Measurements from ENCODE around the gene TJP3.
"Not testable (repeated sequence)": the region's sequence is repeated elsewhere in the genome, so short reads cannot be mapped to it uniquely, and the experiment has no call there.

Gene TJP3

DNA sequence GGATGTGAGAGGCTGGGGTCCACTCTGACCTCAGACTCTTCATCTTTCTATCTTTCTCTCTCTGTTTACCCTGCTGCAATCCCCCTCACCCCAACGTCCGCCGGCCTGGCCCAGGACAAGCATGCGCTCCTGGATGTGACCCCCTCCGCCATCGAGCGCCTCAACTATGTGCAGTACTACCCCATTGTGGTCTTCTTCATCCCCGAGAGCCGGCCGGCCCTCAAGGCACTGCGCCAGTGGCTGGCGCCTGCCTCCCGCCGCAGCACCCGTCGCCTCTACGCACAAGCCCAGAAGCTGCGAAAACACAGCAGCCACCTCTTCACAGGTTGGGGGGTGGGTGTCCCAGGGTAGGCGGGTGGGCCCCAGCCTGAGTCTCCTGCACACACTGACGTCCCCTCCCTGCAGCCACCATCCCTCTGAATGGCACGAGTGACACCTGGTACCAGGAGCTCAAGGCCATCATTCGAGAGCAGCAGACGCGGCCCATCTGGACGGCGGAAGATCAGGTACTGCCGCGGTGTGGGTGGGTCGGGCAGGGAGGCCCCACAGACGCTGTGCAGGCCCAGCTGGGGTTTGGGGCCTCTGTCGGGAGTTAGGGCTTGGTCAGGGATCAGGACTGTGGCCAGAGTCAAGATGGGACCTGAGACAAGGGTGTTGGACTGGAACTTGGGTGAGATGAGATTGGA lies 38.3 kb downstream of the TJP3 start:
- no peak for DNase-seq

DNA sequence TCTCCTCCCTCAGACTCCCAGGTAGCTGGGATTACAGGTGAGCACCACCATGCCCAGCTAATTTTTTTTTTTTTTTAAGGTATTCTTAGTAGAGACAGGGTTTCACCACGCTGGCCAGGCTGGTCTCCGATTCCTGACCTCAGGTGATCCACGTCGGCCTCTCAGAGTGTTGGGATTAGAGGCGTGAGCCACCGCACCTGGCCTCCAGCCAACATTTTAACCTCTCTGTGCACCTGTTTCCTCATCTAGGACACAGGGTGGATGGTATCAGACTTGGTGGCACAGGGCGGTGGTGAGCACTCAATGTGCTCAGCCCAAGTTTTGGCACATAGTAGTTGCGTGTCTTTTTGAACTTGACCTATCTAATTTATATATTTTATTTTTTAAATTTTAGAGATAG lies 40.8 kb downstream of the TJP3 start:
- no peak for DNase-seq

DNA sequence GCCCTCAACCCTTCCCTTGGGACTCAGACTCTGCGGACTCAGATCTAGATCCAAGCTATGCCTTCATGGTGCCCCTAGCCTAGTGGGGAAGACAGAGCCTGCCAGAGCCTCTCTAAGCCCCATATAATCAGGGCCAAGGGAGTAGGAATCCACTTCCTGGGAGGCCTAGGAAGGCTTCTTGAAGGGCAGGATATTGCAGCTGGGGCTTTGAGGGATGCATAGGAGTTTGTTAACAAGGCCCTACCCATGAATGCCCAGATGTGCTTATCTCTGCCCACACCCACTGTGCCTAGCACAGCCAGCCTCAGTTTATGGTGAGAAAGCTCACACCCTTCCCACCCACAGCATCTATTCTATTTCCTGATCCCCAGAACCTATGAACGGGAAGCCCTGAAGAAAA lies 42.0 kb downstream of the TJP3 start:
- no peak for DNase-seq

DNA sequence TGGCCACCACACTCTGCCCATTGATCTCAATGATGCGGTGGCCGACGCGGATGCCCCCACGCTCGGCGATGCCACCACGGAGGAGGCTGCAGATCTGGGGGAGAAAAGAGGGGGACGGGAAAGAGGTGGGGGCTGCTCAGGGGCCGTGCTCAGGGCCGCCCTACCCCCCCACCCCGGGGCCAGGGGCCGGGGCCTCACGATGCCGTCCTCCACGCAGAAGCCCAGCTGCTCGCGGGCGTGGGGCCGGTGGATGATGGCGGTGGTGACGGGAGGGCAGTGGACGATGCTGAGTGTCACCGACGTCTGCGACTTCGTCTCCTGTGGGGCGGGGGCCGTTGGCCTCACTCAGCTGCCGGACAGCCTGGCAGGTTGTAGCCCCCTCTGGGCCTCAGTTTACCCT lies 43.1 kb downstream of the TJP3 start:
- DNase-seq, result no peak

DNA sequence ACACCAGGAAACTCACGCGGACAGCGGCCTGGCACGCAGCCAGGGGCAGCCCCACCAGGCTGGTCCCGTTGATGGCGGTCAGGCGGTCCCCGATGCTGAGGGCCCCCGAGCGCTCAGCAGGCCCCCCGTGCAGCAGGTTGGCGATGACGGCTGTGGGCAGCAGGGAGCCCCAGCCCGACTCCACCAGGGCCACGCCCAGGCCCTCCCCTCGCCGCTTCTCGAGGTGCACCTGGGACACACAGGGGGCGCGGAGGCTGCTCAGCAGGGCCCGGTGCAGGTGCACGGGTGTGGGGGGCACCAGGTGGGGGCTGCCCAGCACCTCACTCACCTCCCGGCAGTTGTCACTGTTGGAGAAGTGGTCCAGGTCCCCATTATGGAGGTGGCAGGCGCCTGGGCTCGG lies 44.3 kb downstream of the TJP3 start:
- no peak for DNase-seq

DNA sequence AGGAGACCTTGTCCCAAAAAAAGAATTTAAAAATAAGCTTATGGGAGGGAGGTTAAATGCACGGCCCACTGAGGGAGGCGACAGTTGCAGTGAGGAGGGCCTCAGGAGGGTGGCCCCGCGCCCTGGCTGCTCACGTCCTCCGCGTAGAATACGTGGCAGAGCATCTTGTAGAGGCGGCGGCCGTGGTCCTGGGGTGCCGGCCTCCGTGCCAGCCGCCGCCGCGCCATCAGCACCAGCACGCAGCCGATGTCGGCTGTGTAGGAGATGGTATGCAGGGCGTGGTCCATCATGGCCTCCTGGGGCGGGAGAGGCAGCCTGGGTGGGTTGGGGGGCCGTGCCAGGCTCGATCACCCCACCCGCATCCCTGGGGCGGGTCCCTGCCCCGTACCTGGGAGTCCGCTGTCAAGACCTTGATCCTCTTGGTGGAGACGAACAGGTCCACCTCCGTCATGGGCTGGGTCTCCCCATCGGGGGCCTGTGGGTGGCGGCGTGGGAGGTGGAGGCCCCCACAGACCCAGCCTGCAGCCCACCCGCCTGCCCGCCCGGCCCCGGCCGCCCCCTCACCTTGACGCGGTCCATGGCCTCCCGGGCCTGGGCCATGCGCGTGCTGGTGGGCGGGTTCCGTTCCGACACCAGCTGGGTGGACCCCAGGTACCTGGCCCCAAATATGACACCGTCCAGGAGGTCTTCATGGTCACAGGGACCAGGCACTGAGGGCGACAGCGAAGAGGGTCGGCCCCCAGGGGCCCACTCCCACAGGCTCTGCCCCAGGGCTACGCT lies 45.6 kb downstream of the TJP3 start:
- DNase-seq, result no peak

DNA sequence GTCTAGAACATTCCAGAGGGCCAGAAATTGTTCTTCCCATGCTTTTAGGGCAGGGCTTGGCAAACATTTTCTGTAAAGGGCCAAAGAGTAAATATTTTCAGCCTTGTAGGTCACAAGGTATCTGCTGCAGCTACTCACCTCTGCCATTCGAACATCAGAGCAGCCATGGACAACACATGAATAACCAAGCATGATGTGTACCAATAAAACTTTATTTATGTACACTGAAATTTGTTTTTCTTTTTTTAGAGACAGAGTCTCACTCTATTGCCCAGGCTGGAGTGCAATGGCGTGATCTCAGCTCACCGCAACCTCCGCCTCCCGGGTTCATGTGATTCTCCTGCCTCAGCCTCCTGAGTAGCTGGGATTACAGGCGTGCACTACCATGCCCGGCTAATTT lies 49.5 kb downstream of the TJP3 start:
- not testable (repeated sequence) for DNase-seq

DNA sequence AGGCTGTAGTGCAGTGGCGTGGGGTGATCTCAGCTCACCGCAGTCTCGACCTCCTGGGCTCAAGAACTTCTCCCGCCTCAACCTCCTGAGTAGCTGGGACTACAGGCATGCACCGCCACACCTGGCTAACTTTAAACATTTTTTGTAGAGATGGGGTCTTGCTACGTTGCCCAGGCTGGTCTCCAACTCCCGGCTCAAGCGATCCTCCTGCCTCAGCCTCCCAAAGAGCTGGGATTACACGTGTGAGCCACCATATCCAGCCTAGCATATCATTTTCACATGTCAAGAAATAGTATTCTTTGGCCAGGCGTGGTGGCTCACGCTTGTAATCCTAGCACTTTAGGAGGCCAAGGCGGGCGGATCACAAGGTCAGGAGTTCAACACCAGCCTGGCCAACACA lies 50.1 kb downstream of the TJP3 start:
- DNase-seq, result not testable (repeated sequence)

DNA sequence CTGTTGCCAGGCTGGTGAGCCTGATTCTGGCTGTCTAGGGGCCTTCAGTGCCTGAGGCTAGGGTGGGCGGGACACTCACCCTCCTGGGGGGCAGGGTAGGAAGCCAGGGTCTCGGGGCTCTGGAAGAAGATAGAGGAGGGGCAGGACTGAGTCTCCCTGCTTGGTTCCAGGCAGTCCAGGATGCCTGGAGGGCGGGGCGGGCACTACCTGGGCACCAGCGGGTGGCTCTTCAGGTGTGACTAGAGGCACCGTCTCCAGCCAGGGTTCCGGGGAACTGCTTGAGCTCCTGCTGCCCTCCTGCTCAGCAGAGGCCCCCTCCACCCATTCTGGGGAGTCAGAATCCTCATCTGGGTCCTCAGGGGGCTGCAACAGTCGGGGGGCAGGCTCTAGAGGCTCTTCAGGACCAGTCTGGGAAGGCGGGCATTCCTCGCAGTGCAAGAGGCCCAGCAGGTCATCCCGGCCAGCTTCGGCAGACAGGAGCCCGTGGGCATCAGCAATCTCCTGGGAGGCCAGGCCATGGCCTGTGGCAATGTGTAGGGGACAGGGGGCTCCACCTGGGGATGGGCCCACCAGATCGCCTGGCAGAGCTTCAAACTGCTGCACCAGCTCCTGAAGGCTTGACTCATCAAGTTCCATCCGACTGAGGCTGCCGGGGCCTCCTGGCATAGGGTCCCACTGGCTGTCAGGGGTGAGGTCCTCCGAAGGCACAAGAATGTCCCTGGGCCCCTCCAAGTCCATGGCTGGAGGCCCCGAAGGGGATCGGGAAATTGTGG lies 51.5 kb downstream of the TJP3 start:
- DNase-seq, result no peak

DNA sequence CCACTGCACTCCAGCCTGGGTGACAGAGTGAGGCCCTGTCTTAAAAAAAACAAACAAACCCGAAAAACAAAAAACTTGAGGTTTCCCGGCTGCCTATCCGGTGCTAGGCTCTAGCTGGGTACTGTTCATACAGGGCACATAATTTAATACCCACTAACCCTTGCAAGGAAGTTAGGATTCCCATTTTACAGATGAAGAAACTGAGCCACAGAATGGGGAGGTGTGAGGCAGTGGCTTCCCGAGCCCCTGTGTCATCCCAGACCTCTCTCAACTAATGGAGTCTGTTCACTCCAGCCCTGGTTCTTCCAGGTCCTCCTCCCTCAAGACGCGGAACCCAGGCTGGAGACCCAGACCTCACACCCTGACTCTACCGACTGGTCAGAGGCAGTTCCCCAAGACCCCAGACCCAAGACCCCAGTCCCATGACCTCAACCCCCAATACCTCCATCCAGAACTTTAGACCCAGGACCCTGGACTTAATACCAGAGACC lies 52.7 kb downstream of the TJP3 start:
- DNase-seq, result peak; percentile 59

DNA sequence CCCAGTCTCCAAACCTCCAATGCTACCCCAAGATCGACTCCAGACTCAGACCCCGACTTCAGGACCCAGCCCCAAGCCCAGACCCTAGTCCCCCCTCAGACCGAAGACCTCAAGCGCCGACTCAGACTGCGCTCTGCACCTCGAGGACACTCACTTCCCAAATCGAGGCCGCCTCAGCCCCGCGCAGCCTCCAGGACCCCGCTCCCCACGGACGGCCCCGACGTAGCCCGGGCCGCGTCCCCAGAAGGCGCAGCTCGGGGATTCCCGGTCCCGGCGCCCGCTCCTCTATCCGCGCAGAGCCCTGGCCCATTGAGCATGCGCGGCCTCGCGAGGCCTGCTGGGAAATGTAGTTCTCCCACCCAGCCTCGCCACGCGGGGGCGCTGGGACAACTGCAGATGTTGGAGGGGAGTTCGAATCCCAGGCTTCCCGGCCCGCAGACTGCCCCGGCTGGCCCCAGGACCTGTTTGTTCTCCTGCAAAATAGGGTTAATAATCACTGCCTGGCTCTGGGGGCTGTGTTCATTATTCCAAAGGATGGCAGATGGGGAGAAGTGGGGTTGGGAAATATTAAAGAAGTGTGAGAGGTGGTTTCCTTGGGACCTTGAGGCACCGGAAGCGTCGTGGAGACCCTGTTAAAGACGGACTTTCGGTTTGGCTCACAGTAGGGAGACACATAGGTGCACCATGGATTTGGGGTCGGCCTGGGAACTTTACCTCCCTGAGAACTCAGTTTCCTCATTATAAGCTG lies 53.4 kb downstream of the TJP3 start, which contains the start of gene APBA3:
TSS of gene APBA3 (minus strand) at position 311 of the 748 bp plus-strand sequence. CDS start 1,428 bp downstream, outside the sequence.
- peak; percentile 97 for DNase-seq

DNA sequence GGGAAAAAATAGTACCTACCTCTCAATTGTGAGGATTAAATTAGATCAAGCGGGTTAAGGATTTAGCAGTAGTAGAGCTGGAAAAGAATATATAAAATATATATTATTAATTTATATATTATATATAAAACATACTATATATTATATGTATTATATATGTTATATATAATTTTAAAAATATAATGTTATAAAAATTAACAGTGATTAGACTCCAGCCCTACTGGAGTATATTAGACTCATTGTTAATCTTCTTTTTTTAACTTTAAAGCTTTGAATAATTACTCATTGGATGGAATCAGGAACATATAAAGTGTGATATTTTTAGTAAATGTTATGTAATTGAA lies 53.9 kb downstream of the TJP3 start:
- DNase-seq, result no peak

DNA sequence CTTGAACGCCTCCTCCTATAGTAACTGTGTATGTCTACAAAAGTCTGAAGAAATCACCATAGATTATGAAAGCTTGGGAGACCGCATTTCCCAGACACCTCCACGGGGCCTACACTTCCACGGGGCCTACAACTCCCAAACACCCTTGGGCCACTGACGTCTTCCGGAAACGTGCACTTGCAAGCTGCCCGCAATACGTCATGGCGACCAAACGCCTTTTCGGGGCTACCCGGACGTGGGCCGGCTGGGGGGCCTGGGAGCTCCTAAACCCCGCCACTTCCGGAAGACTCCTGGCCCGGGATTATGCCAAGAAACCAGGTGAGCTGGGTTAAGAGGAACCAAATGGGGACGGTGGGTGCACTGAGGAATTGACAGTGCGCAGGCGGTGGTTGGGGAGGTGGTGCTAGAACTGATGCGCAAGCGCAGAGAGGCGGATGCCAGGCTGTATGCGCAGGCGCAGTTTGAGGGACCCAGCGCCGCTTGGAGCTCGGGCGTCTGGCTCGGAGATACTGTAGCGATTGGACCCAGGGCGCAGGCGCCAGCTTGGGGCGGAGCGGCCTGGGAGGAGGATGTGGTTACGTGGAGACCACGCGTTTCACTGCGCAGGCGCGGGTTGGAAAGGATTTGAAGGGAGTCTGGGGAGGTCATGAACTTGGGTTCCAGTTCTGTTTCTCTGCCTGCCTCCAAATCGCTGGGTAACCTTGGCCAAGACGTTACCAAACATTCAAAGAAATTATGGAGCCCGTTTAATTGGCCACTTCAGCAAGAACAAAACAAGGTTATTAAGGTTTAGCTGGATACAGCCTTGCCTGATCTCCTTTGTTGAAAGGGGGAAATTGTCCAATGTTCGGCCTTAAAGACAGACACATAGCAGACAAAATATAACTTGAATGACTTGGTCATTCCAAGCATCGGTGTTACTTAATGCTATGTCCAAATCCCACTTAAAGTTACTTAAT lies 54.6 kb downstream of the TJP3 start, which contains the start of gene MRPL54:
TSS of gene MRPL54 (plus strand) at position 182 of the 959 bp plus-strand sequence. CDS start at position 201, 19 bp downstream.
- peak; percentile 99 for DNase-seq

DNA sequence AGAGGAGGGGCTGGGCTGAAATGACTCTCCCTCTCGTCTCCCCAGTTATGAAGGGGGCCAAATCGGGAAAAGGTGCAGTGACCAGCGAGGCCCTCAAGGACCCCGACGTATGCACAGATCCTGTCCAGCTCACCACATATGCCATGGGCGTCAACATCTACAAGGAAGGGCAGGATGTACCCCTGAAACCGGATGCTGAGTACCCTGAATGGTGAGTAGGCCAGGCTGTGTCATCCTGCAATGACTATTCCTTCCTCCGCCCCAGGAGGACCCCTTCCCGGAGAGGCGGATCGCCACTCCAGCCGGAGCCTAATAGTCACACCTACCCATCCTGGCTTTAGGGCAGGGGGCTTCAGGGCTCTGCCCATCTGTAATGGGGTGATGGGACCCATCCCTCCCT lies 56.9 kb downstream of the TJP3 start:
- no peak for DNase-seq

DNA sequence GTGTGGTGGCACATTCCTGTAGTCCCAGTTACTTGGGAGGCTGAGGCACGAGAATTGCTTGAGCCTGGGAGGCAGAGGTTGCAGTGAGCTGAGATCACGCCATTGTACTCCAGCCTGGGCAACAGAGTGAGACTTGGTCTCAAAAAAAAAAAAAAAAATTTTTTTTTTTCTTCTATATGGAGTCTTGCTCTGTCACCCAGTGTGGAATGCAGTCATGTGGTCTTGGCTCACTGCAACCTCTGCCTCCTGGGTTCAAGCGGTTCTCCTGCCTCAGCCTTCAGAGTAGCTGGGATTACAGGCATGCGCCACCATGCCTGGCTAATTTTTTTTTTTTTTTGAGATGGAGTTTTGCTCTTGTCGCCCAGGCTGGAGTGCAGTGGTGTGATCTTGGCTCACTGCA lies 57.6 kb downstream of the TJP3 start:
- DNase-seq, result not testable (repeated sequence)

DNA sequence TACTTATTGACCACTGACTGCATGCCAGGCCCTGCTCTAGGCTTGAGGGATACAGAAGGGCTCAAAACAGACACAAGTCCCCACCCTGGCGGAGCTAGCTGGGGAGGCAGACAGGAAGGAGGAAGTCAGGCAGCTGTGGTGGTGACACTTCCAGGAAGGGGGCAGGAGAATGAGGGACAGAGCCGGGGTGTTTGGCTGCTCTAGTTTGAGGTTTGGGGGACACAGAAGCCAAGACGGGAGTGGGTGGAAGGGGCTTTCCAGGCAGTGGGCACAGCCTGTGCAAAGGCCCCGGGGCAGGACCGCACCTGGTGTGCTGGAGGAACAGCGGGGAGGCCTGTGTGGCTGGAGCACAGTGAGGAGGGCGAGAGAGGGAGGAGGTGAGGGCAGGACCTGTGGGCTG lies 58.3 kb downstream of the TJP3 start:
- DNase-seq, result peak; percentile 39

DNA sequence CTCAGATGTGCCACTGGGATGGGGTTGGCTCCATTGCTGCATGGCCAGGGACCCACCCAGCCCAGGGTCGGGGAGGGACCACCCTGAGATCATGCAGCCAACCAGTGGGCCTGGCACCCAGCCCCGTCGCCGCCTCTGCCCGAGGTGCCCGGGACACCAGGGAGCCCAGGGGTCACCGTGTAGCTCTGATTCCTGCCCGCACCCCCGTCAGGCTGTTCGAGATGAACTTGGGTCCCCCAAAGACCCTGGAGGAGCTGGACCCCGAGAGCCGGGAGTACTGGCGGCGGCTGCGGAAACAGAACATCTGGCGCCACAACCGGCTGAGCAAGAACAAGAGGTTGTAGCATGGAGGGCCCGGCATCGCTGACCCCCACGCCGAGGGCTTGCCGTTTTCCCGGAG lies 58.9 kb downstream of the TJP3 start:
- no peak for DNase-seq

DNA sequence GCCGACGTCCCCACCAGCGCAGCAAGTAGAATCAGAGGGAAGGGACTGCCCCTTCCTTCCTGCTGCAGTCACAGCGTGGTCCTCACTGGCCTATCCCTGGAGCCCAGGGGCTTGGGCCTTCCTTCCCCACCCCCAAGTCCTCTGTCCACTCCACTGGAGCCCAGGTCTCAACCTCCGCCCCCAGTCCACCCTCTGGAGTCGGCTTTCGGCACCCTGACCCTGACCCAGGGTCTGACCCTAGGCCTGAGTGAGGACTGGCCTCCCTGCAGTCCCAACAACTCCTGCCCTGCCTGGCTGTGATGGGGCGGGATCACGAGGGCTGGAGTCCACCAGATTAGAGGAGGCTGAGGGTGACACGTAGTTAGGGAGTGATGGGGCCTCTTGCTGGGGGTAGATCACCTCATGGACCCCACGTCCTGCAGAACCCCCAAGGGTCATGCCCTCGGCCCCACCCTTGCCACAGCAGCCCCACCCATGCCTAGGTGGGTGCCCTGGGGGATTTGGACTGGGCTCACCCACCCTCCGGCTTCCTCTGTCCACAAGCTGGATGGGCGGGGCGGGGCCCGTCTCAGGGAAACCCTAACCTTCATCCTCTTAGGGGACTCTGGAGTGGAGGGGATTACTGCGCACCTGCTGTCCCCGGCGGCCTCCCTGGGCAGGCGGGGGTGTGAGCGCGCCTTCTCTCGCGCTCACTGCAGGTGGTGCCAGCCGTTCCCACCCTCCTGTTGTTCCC lies 60.0 kb downstream of the TJP3 start:
- DNase-seq, result no peak

DNA sequence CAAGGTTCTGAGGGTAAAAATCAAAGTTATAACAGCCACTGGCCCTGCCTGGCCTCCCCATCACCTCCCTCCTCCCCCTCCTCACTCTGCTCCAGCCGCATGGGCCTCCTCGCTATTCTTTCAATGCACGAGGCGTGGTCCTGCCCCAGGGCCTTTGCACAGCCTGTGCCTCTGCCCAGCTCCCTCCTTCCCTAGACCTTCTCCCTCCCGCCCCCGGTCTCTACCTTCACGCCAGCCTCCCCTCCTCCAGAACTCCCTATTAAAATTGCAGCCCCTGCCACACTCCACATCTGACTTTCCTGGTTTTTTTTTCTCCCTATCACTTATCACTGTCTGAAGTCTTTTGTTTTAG lies 60.5 kb downstream of the TJP3 start:
- DNase-seq, result no peak

DNA sequence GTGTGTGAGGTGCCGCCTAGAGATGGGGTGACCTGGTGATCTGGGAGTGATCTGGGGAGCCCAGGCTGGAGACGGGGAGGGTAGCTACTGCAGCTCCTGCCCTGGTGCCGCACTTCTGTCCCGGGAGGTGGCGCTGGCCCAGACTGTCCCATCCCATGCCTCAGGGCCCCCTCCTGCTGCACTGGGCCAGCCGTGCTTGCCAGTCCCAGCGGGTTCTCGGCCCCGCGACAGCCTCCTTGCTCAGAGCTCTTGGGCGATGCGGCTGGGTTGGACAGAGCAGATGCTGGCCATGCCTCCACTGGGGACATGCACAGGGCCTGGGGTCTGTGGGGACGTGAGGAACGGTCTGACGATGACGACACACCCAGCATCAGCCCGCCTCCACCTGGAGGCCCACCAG lies 61.3 kb downstream of the TJP3 start:
- DNase-seq, result no peak
